ENCODE measurements around the gene CLN6. TPM values are rescaled to one million over a fixed set of nuclear protein-coding genes. Genes with fewer than 3 reads are reported as not detected.
A peak's percentile ranks its signal among the peaks of the same experiment; 100 is the strongest.

CLN6 gene
- total RNA-seq, 1 donor from 2014 or later, result 24.4 TPM

DNA sequence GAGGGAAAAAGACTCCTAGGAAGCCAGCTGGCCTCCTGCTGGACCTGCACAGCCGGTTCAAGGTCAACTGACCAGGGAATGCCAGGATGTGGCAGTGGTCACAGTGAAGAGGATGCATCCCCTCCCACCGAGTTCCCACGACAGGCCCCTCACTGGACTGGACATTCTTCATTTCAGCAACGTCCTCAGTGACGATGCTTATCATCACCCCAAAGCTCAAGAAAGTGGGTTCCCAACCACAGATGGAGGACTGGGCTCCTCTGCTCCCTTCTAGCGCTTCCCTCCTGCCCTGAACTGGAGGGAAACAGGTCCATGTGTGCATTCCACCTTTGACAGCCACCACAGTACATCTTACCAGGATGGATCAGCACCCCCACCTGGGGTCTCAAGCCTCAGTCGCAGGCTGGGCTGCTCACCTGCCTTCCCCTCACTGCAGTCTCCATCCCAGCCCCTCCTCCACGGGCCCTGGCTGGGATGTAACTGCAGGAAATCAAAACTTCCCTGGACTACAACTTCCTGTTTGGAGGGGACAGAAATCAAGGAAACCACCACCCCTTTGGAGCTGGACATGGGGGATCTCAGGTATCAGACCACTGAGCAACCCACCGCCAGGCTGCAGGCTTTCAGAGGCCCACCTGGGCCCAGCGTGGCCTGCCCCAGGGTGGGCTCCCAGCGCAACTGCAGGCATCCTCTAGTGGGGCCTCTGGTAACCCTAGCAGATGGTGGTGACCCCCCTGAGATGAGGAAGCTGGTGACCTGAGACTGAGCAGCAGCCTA lies 31.7 kb downstream of the CLN6 start:
- no peaks in the 10 kb centered on the region for H3K9me3 ChIP-seq (ENCODE audit: low read depth)
- no peak overlapping the region for H3K9ac ChIP-seq
- no peaks in the 10 kb centered on the region for H3K27me3 ChIP-seq
- H4K20me1 ChIP-seq (ENCODE audit: low read depth), result peaks cover 51% of the 10 kb centered on the region
- Mint-ChIP-seq H3K9me3 (no peaks in the 10 kb centered on the region), H3K36me3 (peaks cover 18% of the 10 kb centered on the region), H3K4me1 (peaks cover 37% of the 10 kb centered on the region), H3K27me3 (ENCODE audit: insufficient read depth, low read depth) (peaks cover 11% of the 10 kb centered on the region), H3K4me3 (no peak overlapping the region), H3K27ac (no peak overlapping the region)
- TF ChIP-seq, protein P1, sequence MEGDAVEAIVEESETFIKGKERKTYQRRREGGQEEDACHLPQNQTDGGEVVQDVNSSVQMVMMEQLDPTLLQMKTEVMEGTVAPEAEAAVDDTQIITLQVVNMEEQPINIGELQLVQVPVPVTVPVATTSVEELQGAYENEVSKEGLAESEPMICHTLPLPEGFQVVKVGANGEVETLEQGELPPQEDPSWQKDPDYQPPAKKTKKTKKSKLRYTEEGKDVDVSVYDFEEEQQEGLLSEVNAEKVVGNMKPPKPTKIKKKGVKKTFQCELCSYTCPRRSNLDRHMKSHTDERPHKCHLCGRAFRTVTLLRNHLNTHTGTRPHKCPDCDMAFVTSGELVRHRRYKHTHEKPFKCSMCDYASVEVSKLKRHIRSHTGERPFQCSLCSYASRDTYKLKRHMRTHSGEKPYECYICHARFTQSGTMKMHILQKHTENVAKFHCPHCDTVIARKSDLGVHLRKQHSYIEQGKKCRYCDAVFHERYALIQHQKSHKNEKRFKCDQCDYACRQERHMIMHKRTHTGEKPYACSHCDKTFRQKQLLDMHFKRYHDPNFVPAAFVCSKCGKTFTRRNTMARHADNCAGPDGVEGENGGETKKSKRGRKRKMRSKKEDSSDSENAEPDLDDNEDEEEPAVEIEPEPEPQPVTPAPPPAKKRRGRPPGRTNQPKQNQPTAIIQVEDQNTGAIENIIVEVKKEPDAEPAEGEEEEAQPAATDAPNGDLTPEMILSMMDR (IDR thresholded peaks at IDR 0.05), result no peak
- TF ChIP-seq EZH2 (IDR thresholded peaks at IDR 0.05) (no peak), EZH2phosphoT487 (IDR thresholded peaks at IDR 0.05) (no peak)
- H3K4me1 ChIP-seq, result peaks cover 31% of the 10 kb centered on the region
- H3F3A ChIP-seq (ENCODE audit: low read depth), result peaks cover 26% of the 10 kb centered on the region
- H2AFZ ChIP-seq (replicated peaks), result no peak overlapping the region
- no peak overlapping the region for H3K4me2 ChIP-seq
- no peaks in the 10 kb centered on the region for H3K36me3 ChIP-seq
- H3K4me3 ChIP-seq, result no peak overlapping the region
- H3K79me2 ChIP-seq (ENCODE audit: low read depth), result no peaks in the 10 kb centered on the region
- no peak for DNase-seq (ENCODE audit: low spot score)
- H3K27ac ChIP-seq, result no peak overlapping the region

DNA sequence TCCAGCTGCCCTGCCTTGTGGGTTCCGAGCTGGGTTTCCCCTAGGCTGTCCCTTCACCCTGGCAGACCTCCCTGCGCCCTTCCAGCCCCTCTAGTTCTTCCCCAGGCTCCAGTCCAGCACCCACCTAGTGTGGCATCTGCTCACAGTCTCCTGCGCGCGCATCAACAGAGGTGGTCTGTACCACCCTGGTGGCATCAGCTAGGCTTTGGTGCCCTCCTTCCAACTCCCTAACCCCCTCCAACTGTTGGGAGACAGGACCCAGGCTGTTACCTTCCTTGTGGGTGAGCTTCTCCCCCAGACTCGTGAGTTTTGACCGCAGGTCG lies 32.4 kb downstream of the CLN6 start:
- Histone ChIP-seq H3K27me3 (no peaks in the 10 kb centered on the region), H3K27ac (no peak overlapping the region), H3K4me2 (no peak overlapping the region), H3F3A (ENCODE audit: low read depth) (peaks cover 25% of the 10 kb centered on the region), H3K9ac (no peak overlapping the region), H3K4me3 (no peak overlapping the region), H3K4me1 (peaks cover 27% of the 10 kb centered on the region), H3K36me3 (no peaks in the 10 kb centered on the region), H2AFZ (replicated peaks) (no peak overlapping the region), H3K9me3 (ENCODE audit: low read depth) (no peaks in the 10 kb centered on the region), H4K20me1 (ENCODE audit: low read depth) (peaks cover 44% of the 10 kb centered on the region), H3K79me2 (ENCODE audit: low read depth) (no peaks in the 10 kb centered on the region)
- H3K4me1 Mint-ChIP-seq, result peaks cover 34% of the 10 kb centered on the region
- H3K4me3 Mint-ChIP-seq, result no peak overlapping the region
- DNase-seq (ENCODE audit: low spot score), result no peak
- peaks cover 23% of the 10 kb centered on the region for H3K36me3 Mint-ChIP-seq
- no peaks in the 10 kb centered on the region for H3K9me3 Mint-ChIP-seq
- H3K27me3 Mint-ChIP-seq (ENCODE audit: insufficient read depth, low read depth), result peaks cover 11% of the 10 kb centered on the region
- no peak for TF ChIP-seq EZH2phosphoT487 (IDR thresholded peaks at IDR 0.05)
- TF ChIP-seq EZH2 (IDR thresholded peaks at IDR 0.05), result no peak
- TF ChIP-seq, protein P1 (IDR thresholded peaks at IDR 0.05), result no peak
- H3K27ac Mint-ChIP-seq, result peak overlapping the region; percentile 64

DNA sequence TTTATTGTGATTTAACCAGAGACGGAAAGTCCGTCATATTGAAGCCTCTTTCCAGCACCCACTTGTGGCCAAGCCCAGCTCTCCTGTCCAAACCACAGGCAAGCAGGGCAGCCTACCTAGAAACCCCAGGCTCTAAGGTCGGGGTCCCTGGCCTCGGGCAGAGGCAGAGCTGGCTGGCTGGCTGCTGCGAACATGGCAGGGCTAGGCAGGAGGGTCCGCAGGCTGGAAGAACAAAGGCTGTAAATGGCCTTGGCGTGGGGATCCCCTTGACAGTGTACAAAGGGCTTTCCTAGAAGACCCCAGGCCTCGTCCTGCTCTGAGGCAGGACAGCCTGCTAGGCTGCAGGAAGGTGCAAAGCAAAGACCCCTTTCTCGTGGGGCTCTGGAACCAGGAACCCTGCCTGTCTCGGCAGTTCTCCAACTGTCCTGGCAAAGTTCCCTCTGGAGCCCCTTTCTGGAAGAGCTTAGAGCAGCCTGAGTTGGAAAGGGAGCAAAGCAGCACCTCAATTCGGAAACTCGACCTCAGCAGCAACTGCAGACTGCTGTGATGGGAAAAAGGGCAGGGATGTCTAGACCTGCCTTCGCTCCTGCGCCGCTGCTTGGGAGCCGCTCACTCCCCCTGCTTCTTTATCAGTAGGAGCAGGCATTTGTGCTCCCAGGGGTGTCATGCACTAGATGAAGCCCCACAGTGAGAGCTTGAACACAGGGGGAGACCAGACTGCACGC lies 32.9 kb downstream of the CLN6 start:
- Histone ChIP-seq H4K20me1 (ENCODE audit: low read depth) (peaks cover 39% of the 10 kb centered on the region), H3K36me3 (no peaks in the 10 kb centered on the region), H3K4me1 (peaks cover 22% of the 10 kb centered on the region), H2AFZ (replicated peaks) (no peak overlapping the region), H3K4me3 (no peak overlapping the region), H3K79me2 (ENCODE audit: low read depth) (no peaks in the 10 kb centered on the region), H3K27me3 (no peaks in the 10 kb centered on the region), H3F3A (ENCODE audit: low read depth) (peaks cover 24% of the 10 kb centered on the region), H3K4me2 (no peak overlapping the region), H3K27ac (no peak overlapping the region), H3K9me3 (ENCODE audit: low read depth) (no peaks in the 10 kb centered on the region), H3K9ac (no peak overlapping the region)
- peaks cover 27% of the 10 kb centered on the region for H3K36me3 Mint-ChIP-seq
- peaks cover 29% of the 10 kb centered on the region for H3K4me1 Mint-ChIP-seq
- H3K9me3 Mint-ChIP-seq, result no peaks in the 10 kb centered on the region
- TF ChIP-seq, protein P1 (IDR thresholded peaks at IDR 0.05), result no peak
- TF ChIP-seq EZH2phosphoT487 (IDR thresholded peaks at IDR 0.05) (no peak), EZH2 (IDR thresholded peaks at IDR 0.05) (no peak)
- peak overlapping the region; percentile 64 for H3K27ac Mint-ChIP-seq
- DNase-seq (ENCODE audit: low spot score), result no peak
- peaks cover 11% of the 10 kb centered on the region for H3K27me3 Mint-ChIP-seq (ENCODE audit: insufficient read depth, low read depth)
- H3K4me3 Mint-ChIP-seq, result no peak overlapping the region
